Thoracic aorta (tissue), 2 donors: Measurements from ENCODE around the gene ANKRD16. TPM values are rescaled to one million over a fixed set of nuclear protein-coding genes. Genes with fewer than 3 reads are reported as not detected.
A peak's percentile ranks its signal among the peaks of the same experiment; 100 is the strongest.

Source experiments
- ATAC-seq: fragments of 150-250 bp; one replicate; pipeline ENCODE4 v1.8.0; 2017; ENCODE audit warnings: low read depth; ENCODE audit not compliant: insufficient number of reproducible peaks, low FRiP score
- DNase-seq: peaks from one replicate; pipeline ENCODE4 v3.0.0-alpha.2; 2020; ENCODE audit warnings: low spot score
- H3K27ac ChIP-seq, 2 donors: fragments of 200-600 bp; sonication (generic); 1 replicate in 1 of 2; 2 replicates in 1 of 2; pipeline ENCODE4 v1.5.1; 2016; ENCODE audit warnings: mild to moderate bottlenecking in 2 of 2, moderate library complexity in 2 of 2
- H3K27me3 ChIP-seq: fragments of 200-600 bp; sonication (generic); replicated peaks from 2 replicates; pipeline ENCODE4 v1.6.0; 2016; ENCODE audit warnings: mild to moderate bottlenecking; ENCODE audit not compliant: insufficient read depth
- H3K36me3 ChIP-seq: fragments of 200-600 bp; sonication (generic); one replicate; pipeline ENCODE4 v1.5.1; 2016
- H3K4me1 ChIP-seq, 2 donors: fragments of 200-600 bp; sonication (generic); 1 replicate in 1 of 2; 2 replicates in 1 of 2; pipeline versions ENCODE4 v1.5.1 to v1.6.0; 2016; ENCODE audit warnings: low read depth in 2 of 2, mild to moderate bottlenecking in 1 of 2; ENCODE audit not compliant: control insufficient read depth in 1 of 2
- H3K4me3 ChIP-seq: fragments of 200-600 bp; sonication (generic); 2 replicates; pipeline ENCODE4 v1.5.1; 2016; ENCODE audit warnings: mild to moderate bottlenecking
- H3K9me3 ChIP-seq: fragments of 200-600 bp; sonication (generic); 2 replicates; pipeline ENCODE4 v1.5.1; 2016
- total RNA-seq, 2 donors: library from RNA; depleted of rRNA; stranded (reverse); fragments of >200 nt; gene quantifications; one replicate each; pipeline versions ENCODE4 v1.1.0 to v1.2.3, GENCODE V29; 2016
- TF ChIP-seq, protein P1 (sequence below): fragments of 200-600 bp; sonication (generic); IDR thresholded peaks from one replicate; pipeline ENCODE4 v1.5.1; 2019; ENCODE audit warnings: antibody characterized with exemption

Gene ANKRD16
- total RNA-seq: 10 to 100 TPM; 10.4 to 15.0 TPM

- H3K36me3 ChIP-seq: peaks cover 9% of the 10 kb centered on the region
- H3K27ac ChIP-seq: peak within 1 kb of the TSS; percentile 72 to 78
- peak; percentile 84 for DNase-seq
- H3K4me3 ChIP-seq: peak within 1 kb of the TSS; percentile 94
- peaks cover 21 to 42% of the 10 kb centered on the region in 2 donors for H3K4me1 ChIP-seq
- H3K9me3 ChIP-seq: no peaks in the 10 kb centered on the region
- ATAC-seq: peak; percentile 99
- H3K27me3 ChIP-seq: no peaks in the 10 kb centered on the region
- TF ChIP-seq, protein P1, sequence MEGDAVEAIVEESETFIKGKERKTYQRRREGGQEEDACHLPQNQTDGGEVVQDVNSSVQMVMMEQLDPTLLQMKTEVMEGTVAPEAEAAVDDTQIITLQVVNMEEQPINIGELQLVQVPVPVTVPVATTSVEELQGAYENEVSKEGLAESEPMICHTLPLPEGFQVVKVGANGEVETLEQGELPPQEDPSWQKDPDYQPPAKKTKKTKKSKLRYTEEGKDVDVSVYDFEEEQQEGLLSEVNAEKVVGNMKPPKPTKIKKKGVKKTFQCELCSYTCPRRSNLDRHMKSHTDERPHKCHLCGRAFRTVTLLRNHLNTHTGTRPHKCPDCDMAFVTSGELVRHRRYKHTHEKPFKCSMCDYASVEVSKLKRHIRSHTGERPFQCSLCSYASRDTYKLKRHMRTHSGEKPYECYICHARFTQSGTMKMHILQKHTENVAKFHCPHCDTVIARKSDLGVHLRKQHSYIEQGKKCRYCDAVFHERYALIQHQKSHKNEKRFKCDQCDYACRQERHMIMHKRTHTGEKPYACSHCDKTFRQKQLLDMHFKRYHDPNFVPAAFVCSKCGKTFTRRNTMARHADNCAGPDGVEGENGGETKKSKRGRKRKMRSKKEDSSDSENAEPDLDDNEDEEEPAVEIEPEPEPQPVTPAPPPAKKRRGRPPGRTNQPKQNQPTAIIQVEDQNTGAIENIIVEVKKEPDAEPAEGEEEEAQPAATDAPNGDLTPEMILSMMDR: no peak
Observed at GRCh38 chr10:5889624-5890451, at the start of gene ANKRD16, which contains the start of gene FBH1. ANKRD16 (minus strand) TSS chr10:5889893; CDS start chr10:5889354, 539 bp downstream. FBH1 (plus strand) TSS chr10:5890243; CDS start chr10:5890346, 103 bp downstream.

GRCh38 chr10:5938291-5938690, 48.6 kb upstream of the ANKRD16 start:
- Histone ChIP-seq H3K36me3 (peaks cover 26% of the 10 kb centered on the region), H3K27me3 (no peaks in the 10 kb centered on the region), H3K9me3 (no peaks in the 10 kb centered on the region), H3K4me3 (no peak overlapping the region), H3K27ac (no peak overlapping the region), H3K4me1 (peaks cover 3 to 19% of the 10 kb centered on the region in 2 donors)
- ATAC-seq (no peak), DNase-seq (no peak)
- TF ChIP-seq, protein P1: no peak

GRCh38 chr10:5937016-5937415, 47.3 kb upstream of the ANKRD16 start:
- DNase-seq: no peak
- H3K27ac ChIP-seq: no peak overlapping the region
- H3K36me3 ChIP-seq: peaks cover 27% of the 10 kb centered on the region

DNA sequence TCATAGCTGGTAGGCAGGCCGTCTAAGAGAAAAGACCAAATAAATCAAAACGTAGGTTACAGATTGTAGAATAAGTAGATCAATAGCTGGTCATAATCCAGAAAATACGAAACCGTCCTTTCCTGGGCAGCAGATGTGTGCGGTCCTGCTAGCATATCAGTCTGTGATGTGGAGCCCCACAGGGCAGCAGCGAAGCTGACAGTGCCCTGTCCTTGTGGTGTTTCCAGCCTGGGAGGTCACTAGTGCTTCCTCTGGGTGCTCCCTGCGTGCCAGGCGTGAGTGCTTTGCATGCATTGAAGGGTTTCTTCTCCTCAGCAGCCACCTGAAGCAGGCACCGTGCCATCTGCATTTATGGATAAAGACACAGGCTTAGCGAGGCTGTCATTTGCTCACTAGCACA, 45.9 kb upstream of the ANKRD16 start:
- no peak for DNase-seq
- TF ChIP-seq, protein P1: no peak
- H3K4me1 ChIP-seq: no peaks in the 10 kb centered on the region
- H3K9me3 ChIP-seq: no peaks in the 10 kb centered on the region
- ATAC-seq: no peak
- H3K27me3 ChIP-seq: no peaks in the 10 kb centered on the region
- no peak overlapping the region for H3K27ac ChIP-seq
- H3K4me3 ChIP-seq: no peak overlapping the region
- H3K36me3 ChIP-seq: peaks cover 34% of the 10 kb centered on the region

More at GRCh38 chr10:5937016-5937415, 47.3 kb upstream of the ANKRD16 start:
- Histone ChIP-seq H3K27me3 (no peaks in the 10 kb centered on the region), H3K9me3 (no peaks in the 10 kb centered on the region), H3K4me3 (no peak overlapping the region), H3K4me1 (peaks cover 0 to 7% of the 10 kb centered on the region in 2 donors)
- ATAC-seq: no peak
- TF ChIP-seq, protein P1: no peak

DNA sequence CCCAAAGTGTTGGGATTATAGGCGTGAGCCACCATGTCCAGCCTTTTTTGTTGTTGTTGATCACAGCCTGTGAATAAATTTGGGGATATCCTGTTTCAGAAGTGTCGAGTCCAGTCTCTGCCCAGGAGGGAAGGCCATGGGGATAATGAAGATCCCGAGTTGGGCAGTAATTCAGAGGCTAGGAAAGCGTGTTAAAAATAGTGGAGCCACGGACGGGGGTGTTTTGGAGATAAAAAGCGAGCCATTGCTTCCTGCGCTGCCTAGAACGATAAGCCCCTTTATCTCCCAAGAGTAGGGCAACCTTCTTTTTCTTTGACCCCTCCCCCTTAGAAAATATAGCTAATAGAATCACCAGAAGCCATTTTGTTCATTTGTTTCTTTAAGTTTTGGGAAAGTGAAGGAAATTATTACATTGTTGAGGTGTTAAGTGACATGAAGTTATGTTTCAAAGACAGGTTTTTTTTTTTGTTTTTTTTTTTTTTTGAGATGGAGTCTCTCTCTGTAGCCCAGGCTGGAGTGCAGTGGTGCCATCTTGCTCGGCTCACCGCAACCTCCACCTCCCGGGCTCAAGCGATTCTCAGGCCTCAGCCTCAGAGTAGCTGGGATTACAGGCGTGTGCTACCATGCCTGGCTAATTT, 44.3 kb upstream of the ANKRD16 start:
- H3K27ac ChIP-seq: no peak overlapping the region
- no peaks in the 10 kb centered on the region for H3K4me1 ChIP-seq
- peaks cover 41% of the 10 kb centered on the region for H3K36me3 ChIP-seq
- TF ChIP-seq, protein P1: no peak
- DNase-seq (no peak), ATAC-seq (no peak)
- H3K9me3 ChIP-seq: no peaks in the 10 kb centered on the region
- H3K4me3 ChIP-seq: no peak overlapping the region
- H3K27me3 ChIP-seq: no peaks in the 10 kb centered on the region
